ENCODE measurements around the gene MGAT5. TPM values are rescaled to one million over a fixed set of nuclear protein-coding genes. Genes with fewer than 3 reads are reported as not detected.

MGAT5 gene
- total RNA-seq, 4 donors from 2014 or later: 16.3 to 37.8 (median 32.5) TPM

DNA sequence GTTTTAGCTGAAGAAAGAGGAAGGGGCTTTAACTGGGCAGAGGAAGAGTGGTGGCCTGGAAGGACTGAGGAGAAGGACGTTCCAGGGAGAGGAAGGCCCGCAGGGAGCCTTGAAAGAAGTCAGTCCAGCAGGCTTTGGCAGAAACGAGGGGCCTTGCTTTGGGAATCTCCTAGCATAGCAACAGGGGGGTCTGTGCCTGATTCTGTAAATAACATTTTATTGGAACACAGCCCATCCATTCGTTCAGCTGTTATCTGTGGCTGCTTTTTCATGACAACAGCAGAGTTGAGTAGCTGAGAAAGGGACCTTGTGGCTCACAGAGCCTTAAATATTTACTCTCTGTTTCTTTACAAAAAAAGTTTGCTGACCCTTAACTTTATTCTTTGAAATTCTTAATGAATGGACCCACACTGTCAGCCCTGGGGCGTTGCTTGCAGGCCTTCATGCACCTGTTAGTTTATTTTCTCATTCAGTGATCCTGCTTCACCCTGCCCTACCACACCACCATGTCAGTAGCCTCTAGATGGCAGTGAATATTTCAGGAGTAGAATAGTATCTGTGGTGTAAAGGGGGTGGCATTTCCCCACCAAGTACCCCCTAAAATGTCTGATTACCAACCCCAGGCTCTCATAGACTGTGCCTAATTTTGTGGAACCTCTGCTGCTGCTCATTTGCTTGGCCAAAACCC, 61.0 kb downstream of the MGAT5 start:
- 75 to 77% methylated on average over 5 of the region's 5 CpGs for WGBS, 2 donors
- intact Hi-C loops (cut with DNase I; ENCODE audit: low total_unique reads): no loop called here

DNA sequence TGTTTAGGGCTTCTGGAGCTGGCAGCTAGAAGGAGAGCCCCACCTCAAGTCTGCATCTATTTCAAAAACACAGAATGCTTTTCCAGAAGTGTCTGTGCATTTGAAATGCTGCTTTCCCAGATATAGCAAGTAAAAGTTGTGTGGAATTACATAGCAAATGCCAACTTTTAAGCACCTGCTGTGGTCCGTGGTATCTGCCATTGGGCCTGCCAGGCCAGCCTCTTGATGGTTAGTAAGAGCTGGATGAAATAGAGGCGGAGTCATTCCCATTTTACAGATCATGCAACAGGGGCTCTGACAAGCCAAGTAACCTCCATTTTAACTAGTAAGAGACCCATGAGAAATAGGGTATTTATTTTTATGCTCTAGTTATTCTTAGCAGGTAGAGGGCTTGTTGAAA, 61.6 kb downstream of the MGAT5 start:
- DNase-seq (ENCODE audit: low spot score in 2 of 2): no peak
- no peak for TF ChIP-seq POLR2A (IDR thresholded peaks at IDR 0.05)
- TF ChIP-seq, protein P1, sequence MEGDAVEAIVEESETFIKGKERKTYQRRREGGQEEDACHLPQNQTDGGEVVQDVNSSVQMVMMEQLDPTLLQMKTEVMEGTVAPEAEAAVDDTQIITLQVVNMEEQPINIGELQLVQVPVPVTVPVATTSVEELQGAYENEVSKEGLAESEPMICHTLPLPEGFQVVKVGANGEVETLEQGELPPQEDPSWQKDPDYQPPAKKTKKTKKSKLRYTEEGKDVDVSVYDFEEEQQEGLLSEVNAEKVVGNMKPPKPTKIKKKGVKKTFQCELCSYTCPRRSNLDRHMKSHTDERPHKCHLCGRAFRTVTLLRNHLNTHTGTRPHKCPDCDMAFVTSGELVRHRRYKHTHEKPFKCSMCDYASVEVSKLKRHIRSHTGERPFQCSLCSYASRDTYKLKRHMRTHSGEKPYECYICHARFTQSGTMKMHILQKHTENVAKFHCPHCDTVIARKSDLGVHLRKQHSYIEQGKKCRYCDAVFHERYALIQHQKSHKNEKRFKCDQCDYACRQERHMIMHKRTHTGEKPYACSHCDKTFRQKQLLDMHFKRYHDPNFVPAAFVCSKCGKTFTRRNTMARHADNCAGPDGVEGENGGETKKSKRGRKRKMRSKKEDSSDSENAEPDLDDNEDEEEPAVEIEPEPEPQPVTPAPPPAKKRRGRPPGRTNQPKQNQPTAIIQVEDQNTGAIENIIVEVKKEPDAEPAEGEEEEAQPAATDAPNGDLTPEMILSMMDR (IDR thresholded peaks at IDR 0.05): no peak
- no peak overlapping the region for H3K4me3 ChIP-seq (ENCODE audit: low read depth, poor library complexity, severe bottlenecking)
- intact Hi-C loops (cut with DNase I; ENCODE audit: low total_unique reads): no loop called here
- 93 to 95% methylated on average over 2 of the region's 2 CpGs for WGBS, 2 donors

More for the DNA sequence above, 61.0 kb downstream of the MGAT5 start:
- DNase-seq (ENCODE audit: low spot score in 2 of 2): no peak
- TF ChIP-seq, protein P1 (IDR thresholded peaks at IDR 0.05): no peak
- TF ChIP-seq POLR2A (IDR thresholded peaks at IDR 0.05): no peak
- H3K4me3 ChIP-seq (ENCODE audit: low read depth, poor library complexity, severe bottlenecking): no peak overlapping the region

DNA sequence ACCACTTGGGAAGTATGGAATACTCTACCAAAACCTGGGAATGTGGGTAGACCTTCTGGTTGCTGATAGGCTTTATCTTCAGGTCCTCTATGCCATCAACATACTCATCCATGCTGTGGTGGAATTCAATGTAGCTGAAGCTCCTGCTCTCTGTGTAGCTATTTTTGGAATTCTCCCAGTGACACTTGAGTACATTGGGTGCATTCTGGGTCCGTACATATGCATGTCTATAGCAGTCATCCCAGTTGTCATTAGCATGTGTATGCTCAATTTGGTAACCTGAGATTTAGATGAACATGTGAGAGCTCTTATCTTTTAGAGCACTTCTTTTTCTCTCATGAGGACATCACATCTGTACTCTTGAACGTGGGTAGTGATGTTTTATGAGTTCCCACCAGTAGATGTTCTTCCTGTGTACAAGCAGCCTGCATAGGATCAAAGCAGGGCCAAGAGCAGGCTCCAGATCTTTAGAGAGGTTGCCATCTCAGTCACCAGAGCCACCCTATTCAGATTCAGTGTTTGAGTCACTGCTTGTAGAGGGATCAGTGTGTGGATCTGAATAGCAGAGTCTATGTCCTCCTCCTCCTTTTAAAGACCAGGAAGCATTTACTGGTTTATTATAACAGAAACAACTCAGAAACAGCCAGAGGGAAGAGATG, 65.9 kb downstream of the MGAT5 start:
- WGBS, 2 donors: 75 to 79% methylated on average over 2 of the region's 2 CpGs
- H3K4me3 ChIP-seq (ENCODE audit: low read depth, poor library complexity, severe bottlenecking): no peak overlapping the region
- intact Hi-C loops (cut with DNase I; ENCODE audit: low total_unique reads): no loop called here
- no peak for DNase-seq (ENCODE audit: low spot score in 2 of 2)
- TF ChIP-seq POLR2A (IDR thresholded peaks at IDR 0.05): no peak
- TF ChIP-seq, protein P1 (IDR thresholded peaks at IDR 0.05): no peak

DNA sequence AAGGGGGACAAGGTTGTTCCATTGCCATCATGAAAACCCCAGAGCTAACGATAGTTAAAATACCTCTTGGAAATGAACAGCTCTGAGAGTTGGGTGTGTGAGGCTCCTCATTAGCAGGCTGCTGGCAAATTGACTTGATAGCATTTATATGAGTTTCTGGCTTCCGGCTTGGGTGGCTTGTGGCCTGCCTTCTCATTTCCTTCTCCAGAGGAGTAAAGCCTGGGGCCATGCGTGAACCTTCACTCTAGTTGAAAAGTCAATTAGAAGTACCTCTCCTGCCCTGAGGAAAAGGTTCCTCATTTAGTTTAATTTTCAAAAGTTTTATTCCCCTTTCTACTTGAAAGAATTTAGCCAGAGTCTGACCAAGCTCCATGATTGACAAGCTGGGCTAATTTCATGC, 67.1 kb downstream of the MGAT5 start:
- TF ChIP-seq, protein P1 (IDR thresholded peaks at IDR 0.05): no peak
- no peak for TF ChIP-seq POLR2A (IDR thresholded peaks at IDR 0.05)
- WGBS, 2 donors: 59 to 65% methylated on average over 3 of the region's 3 CpGs
- no peak for DNase-seq (ENCODE audit: low spot score in 2 of 2)
- no peak overlapping the region for H3K4me3 ChIP-seq (ENCODE audit: low read depth, poor library complexity, severe bottlenecking)
- intact Hi-C loops (cut with DNase I; ENCODE audit: low total_unique reads): no loop called here

DNA sequence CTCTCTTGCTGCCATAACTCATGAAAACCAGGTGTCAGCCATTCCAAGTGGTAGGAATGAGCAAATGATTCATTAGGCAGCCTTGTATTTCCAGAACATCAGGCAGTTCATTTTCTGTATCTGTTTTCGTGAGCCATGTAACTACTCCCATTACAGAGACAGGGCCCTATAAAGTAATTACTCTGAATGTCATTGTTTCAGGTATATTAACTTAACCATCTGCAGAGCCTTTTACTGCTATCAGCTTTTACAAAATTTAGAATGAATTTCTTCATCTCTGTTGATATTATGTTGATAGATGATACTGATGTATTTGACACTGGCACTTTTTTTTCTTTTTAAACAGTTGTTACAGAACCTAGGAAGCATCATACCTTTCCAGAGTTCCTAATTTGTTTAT, 69.9 kb downstream of the MGAT5 start:
- intact Hi-C loops (cut with DNase I; ENCODE audit: low total_unique reads): no loop called here
- no peak overlapping the region for H3K4me3 ChIP-seq (ENCODE audit: low read depth, poor library complexity, severe bottlenecking)
- TF ChIP-seq, protein P1 (IDR thresholded peaks at IDR 0.05): no peak
- TF ChIP-seq POLR2A (IDR thresholded peaks at IDR 0.05): no peak
- no peak for DNase-seq (ENCODE audit: low spot score in 2 of 2)
- WGBS, 2 donors: 86 to 96% methylated on average over 1 of the region's 1 CpG
